SJSA1 (cell line): Measurements from ENCODE around the gene DPEP2. TPM values are rescaled to one million over a fixed set of nuclear protein-coding genes. Genes with fewer than 3 reads are reported as not detected.
"Not testable (repeated sequence)": the region's sequence is repeated elsewhere in the genome, so short reads cannot be mapped to it uniquely, and the experiment has no call there.

ENCODE experiments used
- DNase-seq, 2 experiments: peaks; one replicate each; pipeline ENCODE4 v3.0.0-alpha.2; 2015 to 2020; ENCODE audit warnings: low spot score in 2 of 2, low read depth in 1 of 2
- H3K27ac ChIP-seq: fragments of 250-450 bp; sonication (Bioruptor Pico); 2 replicates; pipeline ENCODE4 v1.5.1; 2020; ENCODE audit warnings: mild to moderate bottlenecking, moderate library complexity
- H3K27me3 ChIP-seq: fragments of 250-450 bp; sonication (Bioruptor Pico); replicated peaks from 2 replicates; pipeline ENCODE4 v1.5.1; 2020; ENCODE audit warnings: mild to moderate bottlenecking, moderate library complexity
- H3K36me3 ChIP-seq: fragments of 250-450 bp; sonication (Bioruptor Pico); 2 replicates; pipeline ENCODE4 v1.5.1; 2020; ENCODE audit warnings: mild to moderate bottlenecking
- H3K4me1 ChIP-seq: fragments of 250-450 bp; sonication (Bioruptor Pico); replicated peaks from 2 replicates; pipeline ENCODE4 v1.6.1; 2021; ENCODE audit warnings: mild to moderate bottlenecking
- H3K4me3 ChIP-seq: fragments of 250-450 bp; sonication (Bioruptor Pico); 2 replicates; pipeline ENCODE4 v1.5.1; 2020; ENCODE audit warnings: mild to moderate bottlenecking
- H3K9me3 ChIP-seq: fragments of 250-450 bp; sonication (Bioruptor Pico); replicated peaks from 2 replicates; pipeline ENCODE4 v1.5.1; 2020; ENCODE audit warnings: mild to moderate bottlenecking
- total RNA-seq: library from RNA; depleted of rRNA; stranded (reverse); fragments of >200 nt; shearing (Covaris generic); gene quantifications from 2 replicates; pipeline ENCODE4 v1.2.3, GENCODE V29; 2014

The DPEP2 gene
- total RNA-seq, 1 experiment from 2014 or later = 0.18 TPM

DNA sequence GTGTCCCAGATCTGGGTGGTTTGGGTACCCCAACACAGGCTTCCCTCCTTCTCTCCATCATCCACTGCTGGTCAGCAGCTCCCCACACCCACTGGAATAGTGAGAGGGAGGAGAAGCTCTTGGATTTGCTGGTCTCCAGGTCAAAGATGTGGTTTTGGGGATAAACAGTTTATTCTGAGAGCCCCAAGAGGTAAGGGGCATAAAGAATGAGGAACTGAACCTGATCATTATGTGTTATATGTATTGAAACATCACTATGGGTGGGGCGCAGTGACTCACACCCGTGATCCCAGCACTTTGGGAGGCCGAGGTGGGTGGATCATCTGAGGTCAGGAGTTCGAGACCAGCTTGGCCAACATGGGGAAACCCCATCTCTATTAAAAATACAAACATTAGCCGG is 3.9 kb downstream of the DPEP2 start:
- no peak for DNase-seq
- H3K27me3 ChIP-seq = no peaks in the 10 kb centered on the region
- no peak overlapping the region for H3K27ac ChIP-seq
- H3K36me3 ChIP-seq = no peaks in the 10 kb centered on the region
- no peak overlapping the region for H3K4me3 ChIP-seq
- H3K9me3 ChIP-seq = no peaks in the 10 kb centered on the region
- peaks cover 13% of the 10 kb centered on the region for H3K4me1 ChIP-seq

DNA sequence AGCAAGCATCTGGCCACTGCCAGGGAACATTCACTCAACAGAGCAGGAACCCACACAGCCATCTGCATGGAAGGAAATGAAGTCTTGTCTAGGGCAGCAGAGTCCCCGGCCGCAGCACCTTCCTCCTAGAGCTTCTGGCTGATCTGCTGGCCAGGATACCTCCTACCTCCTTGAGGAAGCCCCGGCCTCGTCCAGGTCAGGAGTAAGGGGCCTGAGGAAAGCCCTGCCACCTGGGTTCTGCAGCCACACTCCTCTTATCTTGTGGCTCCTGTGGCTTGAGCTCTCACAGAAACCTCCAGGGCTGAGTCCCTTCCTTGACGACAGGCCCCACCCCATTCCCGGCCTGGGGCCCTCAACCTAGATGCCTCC is 5.3 kb downstream of the DPEP2 start:
- not testable (repeated sequence) for DNase-seq, H3K4me1 ChIP-seq, H3K36me3 ChIP-seq, H3K4me3 ChIP-seq, H3K9me3 ChIP-seq, H3K27me3 ChIP-seq, H3K27ac ChIP-seq

DNA sequence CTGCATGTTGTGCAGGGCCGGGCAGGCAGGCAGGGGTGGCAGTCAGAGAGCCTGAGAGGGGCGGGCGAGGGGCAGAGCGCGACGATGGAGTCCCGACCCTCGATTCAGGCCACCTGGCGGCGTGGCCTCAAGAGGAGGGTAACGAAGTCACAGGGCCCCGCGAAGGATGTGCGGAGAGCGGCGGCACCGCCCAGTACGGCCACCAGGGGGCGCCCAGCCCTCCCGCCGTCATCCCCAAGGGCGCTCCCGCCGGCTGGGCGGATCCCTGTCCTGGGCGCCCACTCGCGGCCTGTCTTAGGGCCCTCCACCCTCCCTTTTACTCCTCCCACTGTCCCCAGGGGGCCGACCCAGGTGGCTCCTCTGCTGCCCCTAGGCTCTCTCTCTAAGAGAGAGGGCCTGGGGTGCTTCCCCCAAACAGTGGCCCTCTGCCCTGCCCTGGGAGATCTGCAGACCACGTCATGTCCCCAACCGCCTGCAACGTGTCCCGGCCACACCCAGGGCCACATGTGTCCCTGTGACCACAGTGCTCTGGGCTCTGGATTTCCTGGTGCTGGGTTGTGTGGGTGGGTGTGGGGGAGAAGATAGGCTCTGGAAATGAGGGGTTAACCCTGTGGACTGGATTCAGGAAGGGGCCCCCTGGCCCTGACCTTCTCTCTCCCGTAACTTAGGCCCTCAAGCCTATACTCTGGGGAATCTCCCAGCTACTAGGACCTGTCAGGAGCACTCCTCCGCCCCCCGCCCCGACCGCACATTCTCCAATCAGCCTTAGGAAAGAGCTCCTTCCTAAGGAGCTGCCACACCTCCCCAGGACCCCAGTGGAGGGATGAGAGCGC is 5.9 kb downstream of the DPEP2 start:
- Histone ChIP-seq H3K4me3 (no peak overlapping the region), H3K36me3 (no peaks in the 10 kb centered on the region), H3K4me1 (peaks cover 8% of the 10 kb centered on the region), H3K27me3 (no peaks in the 10 kb centered on the region), H3K27ac (no peak overlapping the region), H3K9me3 (no peaks in the 10 kb centered on the region)
- DNase-seq = peak; percentile 79 to 80

DNA sequence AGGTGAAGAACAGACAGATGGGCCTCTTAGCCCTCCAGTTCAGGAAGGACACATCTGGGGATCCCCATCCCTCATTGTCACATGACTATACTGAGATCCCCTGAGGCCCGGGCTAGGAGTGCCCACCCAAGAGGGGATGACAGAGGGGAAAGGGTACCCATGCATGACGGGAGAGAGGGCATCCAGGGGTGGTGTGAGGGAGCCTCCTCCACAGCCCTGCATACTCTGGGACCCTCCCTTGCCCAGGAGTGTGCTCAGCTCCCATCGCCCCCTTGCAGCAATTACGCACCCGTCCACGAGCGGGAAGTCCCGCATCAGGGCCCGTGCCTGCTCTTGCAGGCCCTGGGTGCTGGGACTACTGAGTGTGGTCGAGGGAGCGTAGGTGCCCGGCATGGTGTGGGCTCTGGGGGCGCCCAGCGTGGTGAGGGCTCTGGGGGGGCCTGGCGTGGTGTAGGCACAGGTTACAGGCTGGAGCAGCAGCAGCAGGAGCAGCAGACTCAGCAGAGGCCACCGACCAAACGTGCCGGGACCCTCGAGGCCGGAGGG is 6.5 kb downstream of the DPEP2 start:
- Histone ChIP-seq H3K36me3 (no peaks in the 10 kb centered on the region), H3K27me3 (no peaks in the 10 kb centered on the region), H3K4me1 (peaks cover 8% of the 10 kb centered on the region), H3K27ac (no peak overlapping the region), H3K9me3 (no peaks in the 10 kb centered on the region), H3K4me3 (no peak overlapping the region)
- no peak for DNase-seq

DNA sequence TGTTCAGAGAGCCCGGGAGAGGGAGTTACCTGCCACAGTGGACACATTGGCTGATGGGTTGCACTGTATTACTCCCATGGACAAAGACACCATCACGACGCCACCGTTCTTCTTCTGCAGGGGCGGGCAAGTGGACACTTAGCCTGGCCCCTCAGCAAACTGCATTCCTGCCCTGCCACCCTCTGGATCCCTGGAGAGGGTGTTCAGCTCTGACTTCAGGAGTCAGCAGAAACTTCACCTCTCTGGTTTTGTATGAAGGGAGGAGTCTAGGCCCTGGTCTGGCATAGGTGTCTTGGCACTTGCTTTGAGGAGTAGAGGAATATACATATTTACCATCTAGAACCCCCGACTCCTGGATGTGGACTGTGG is 9.3 kb downstream of the DPEP2 start:
- Histone ChIP-seq H3K36me3 (no peaks in the 10 kb centered on the region), H3K27me3 (no peaks in the 10 kb centered on the region), H3K27ac (no peak overlapping the region), H3K9me3 (no peaks in the 10 kb centered on the region), H3K4me3 (no peak overlapping the region), H3K4me1 (peaks cover 8% of the 10 kb centered on the region)
- DNase-seq = no peak

DNA sequence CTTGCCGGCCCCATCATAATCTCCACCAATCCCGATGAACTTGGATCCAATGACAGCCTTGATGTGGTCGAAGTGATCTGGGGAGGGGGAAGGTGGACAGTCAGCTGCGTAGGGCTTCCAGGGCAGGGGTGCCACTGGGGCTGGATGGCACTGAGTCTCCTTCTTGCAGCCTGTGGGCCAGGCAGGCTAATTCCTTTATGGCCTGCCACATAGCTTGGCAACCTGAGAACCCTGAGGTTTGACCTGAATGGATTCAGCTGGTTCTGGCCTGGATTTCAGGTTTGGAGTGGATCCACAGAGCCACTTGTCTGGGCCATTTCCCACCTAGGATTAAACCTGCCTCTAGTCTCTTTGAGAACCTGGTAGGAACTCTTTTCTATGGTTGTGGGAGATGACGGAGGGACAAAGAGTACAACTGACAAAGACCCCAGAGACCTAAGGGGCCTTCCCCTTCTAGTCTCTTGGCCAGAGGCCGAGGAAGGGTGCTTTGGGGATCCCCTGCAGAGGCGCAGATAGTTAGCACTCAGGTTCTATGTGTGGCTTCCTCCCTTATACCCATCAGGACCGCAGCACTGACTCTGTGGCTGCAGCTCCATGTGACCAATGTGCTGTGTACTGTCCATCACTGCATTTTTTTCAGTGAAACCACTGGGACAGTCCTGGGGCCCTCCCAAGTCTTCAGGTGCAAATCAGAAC is 9.8 kb downstream of the DPEP2 start:
- Histone ChIP-seq H3K27ac (no peak overlapping the region), H3K9me3 (no peaks in the 10 kb centered on the region), H3K36me3 (no peaks in the 10 kb centered on the region), H3K4me1 (peaks cover 8% of the 10 kb centered on the region), H3K27me3 (no peaks in the 10 kb centered on the region), H3K4me3 (no peak overlapping the region)
- no peak for DNase-seq

DNA sequence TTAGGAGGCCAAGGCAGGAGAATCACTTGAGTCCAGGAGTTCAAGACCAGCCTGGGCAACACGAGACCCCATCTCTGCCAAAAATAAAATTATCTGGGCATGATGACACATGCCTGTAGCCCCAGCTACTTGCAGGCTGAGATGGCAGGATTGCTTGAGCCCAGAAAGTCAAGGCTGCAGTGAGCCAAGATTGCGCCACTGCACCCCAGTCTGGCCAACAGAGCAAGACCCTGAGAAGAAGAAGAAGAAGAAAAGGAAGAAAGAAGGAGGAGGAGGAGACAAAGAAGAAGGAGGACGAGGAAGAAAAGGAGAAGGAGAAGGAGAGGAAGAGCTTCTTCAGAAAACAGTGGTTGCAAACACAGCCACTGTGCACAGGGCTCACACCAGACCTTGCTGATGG is 10.6 kb downstream of the DPEP2 start:
- DNase-seq = no peak
- Histone ChIP-seq H3K27me3 (no peaks in the 10 kb centered on the region), H3K9me3 (no peaks in the 10 kb centered on the region), H3K27ac (no peak overlapping the region), H3K36me3 (no peaks in the 10 kb centered on the region), H3K4me3 (no peak overlapping the region), H3K4me1 (peaks cover 11% of the 10 kb centered on the region)

DNA sequence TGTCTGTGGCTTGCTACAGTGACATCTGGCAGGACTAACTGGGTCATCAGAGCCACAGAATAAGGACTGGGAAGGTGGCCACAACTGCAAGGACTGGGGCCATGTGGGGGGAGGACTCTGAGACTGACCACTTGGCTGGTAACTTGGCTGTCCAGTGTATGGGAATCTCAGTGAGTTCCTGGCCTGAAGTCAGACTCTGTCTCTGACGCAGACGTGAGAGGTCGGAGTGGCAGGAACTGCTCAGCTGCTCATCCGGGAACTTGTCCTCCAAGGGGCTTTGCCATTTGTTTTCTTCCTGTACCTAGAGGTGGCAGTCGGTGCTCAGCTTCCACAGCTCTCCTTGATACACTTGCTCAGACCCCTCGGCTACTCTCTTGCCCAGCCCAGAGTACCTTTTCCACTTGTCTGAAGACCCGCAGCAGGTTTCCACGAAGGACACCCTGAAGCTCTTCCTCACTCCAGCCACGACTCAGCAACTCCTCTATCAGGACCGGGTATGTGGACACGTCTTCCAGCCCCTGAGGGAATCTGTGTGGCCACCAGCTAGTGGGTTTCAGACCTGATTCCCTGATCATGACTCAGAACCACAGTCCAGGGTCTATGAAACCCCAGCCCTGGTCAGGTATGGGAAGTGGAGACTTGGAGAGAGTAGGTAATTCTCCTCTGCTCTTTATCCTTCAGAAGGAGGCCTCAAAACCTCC is 11.7 kb downstream of the DPEP2 start:
- Histone ChIP-seq H3K27me3 (no peaks in the 10 kb centered on the region), H3K27ac (no peak overlapping the region), H3K4me3 (no peak overlapping the region), H3K36me3 (no peaks in the 10 kb centered on the region), H3K4me1 (peaks cover 5% of the 10 kb centered on the region), H3K9me3 (no peaks in the 10 kb centered on the region)
- DNase-seq = no peak

DNA sequence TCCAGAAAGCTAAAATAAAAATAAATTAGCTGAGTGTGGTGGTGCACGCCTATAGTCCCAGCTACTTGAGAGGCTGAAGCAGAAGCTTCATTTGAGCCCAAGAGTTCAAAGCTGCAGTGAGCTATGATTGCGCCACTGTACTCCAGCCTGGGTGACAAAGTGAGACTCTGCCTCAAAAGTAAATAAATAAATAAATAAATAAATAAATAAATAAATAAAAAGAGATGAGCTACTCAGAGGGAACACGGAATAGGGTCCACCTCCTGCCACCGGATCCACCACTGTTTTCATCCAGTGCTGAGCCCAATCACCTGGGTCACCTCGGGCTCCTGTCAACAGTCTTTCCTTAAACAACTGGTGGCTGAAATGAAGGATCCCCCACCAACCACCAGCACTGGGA is 12.3 kb downstream of the DPEP2 start:
- Histone ChIP-seq H3K27me3 (no peaks in the 10 kb centered on the region), H3K4me1 (peaks cover 5% of the 10 kb centered on the region), H3K9me3 (no peaks in the 10 kb centered on the region), H3K4me3 (no peak overlapping the region), H3K27ac (no peak overlapping the region), H3K36me3 (no peaks in the 10 kb centered on the region)
- DNase-seq = no peak

DNA sequence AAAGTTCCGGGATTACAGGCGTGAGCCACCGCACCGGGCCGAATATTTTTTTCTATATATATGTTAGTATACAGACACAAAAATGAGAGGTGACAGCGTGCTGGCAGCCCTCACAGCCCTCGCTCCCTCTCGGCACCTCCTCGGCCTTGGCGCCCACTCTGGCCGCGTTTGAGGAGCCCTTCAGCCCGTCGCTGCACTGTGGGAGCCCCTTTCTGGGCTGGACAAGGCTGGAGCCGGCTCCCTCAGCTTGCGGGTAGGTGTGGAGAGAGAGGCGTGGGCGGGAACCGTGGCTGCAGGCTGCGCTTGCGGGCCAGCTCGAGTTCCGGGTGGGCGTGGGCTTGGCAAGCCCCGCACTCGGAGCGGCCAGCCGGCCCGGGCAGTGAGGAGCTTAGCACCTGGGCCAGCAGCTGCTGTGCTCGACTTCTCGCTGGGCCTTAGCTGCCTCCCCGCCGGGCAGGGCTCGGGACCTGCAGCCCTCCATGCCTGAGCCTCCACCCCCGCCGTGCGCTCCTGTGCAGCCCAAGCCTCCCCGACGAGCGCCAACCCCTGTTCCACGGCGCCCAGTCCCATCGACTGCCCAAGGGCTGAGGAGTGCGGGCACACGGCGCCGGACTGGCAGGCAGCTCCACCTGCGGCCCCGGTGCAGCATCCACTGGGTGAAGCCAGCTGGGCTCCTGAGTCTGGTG is 17.1 kb downstream of the DPEP2 start:
- H3K4me1 ChIP-seq = peaks cover 5% of the 10 kb centered on the region
- H3K9me3 ChIP-seq = no peaks in the 10 kb centered on the region; the same call in 1 of the 2 replicates
- no peak overlapping the region for H3K4me3 ChIP-seq
- no peaks in the 10 kb centered on the region for H3K27me3 ChIP-seq
- H3K27ac ChIP-seq = no peak overlapping the region
- DNase-seq = no peak
- H3K36me3 ChIP-seq = no peaks in the 10 kb centered on the region

DNA sequence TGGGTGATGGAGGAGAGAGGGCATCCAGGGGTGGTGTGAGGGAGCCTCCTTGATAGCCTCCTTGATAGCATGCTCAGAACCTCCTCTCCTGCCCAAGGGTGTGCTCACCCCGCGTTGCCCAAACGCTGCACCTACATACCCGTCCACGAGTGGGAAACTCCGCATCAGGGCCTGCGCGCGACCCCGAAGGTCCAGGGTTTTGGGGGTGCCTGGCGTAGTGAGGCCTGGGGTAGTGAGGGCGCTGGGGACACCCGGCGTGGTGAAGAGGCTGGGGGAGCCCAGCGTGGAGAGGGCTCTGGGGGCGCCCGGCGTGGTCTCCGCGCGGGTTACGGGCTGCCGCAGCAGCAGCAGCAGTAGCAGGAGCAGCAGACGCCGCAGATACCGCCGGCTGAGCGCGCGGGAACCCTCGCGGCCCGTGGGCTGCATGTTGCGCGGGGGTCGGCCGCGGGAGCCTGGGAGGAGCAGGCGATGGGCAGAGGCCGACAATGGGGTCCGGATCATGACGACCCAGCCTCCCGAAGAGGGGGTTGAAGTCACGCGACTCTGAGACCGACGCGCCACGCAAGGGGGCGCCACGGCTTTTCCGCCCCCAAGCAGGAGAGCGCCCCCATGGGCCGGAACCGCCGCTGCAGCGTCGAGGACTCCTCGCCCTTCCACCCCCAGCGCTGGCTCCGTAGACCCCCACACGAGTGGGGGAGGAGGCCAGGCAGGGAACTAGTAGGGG is 19.2 kb downstream of the DPEP2 start, which contains the start of gene DPEP3:
TSS of gene DPEP3 (minus strand) at position 545 of the 724 bp plus-strand sequence. CDS start at position 426, 119 bp downstream.
- Histone ChIP-seq H3K9me3 (no peaks in the 10 kb centered on the region; the same call in 1 of the 2 replicates), H3K4me1 (peaks cover 5% of the 10 kb centered on the region), H3K36me3 (no peaks in the 10 kb centered on the region), H3K27ac (no peak within 1 kb of the TSS), H3K27me3 (no peaks in the 10 kb centered on the region), H3K4me3 (no peak within 1 kb of the TSS)
- DNase-seq = no peak

DNA sequence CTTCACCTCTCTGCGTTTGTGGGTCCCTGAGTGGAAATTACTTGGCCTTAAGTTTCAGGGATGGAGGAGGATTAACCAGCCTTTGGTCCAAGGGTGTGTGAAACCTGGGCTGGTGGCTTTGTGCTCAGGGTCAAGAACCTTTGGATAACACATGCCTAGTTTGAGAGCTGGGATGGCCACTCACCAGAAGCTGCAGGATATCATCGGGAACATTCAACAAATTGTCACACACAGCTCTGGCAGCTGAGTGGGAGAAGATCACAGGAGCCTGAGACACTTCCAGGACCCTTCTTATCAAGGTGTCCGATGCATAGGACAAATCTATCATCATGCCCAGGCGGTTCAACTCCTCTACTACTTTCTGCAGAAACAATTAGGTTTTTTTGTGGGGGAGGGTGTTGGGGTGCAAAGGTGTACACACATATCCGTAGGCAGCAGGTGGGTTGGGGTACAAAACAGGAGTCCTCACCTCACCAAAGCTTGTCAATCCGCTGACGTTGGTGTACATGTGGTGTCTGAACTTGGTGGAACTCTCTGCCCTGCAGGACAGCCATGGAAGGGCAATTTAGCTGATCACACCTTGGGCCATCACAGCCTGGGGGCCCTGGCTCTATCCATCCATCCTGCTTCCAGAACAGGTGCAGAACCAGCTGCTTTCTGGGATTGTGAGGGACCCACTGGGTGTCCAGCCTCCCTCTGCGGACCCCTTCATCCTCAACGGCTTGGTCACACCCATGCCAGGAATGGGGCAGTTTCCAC is 21.6 kb downstream of the DPEP2 start:
- H3K9me3 ChIP-seq = no peaks in the 10 kb centered on the region; the same call in 1 of the 2 replicates
- no peak overlapping the region for H3K27ac ChIP-seq
- H3K27me3 ChIP-seq = no peaks in the 10 kb centered on the region
- no peaks in the 10 kb centered on the region for H3K36me3 ChIP-seq
- no peak overlapping the region for H3K4me3 ChIP-seq
- no peak for DNase-seq
- no peaks in the 10 kb centered on the region for H3K4me1 ChIP-seq
